Body of pancreas (tissue), 4 donors: ENCODE data around the gene ANTXR2. TPM values are rescaled to one million over a fixed set of nuclear protein-coding genes. Genes with fewer than 3 reads are reported as not detected.

Source experiments
- ATAC-seq: fragments of 150-250 bp; one replicate; pipeline ENCODE4 v1.9.1; 2016
- DNase-seq, 4 donors: peaks; one replicate each; pipeline ENCODE4 v3.0.0-alpha.2; 2019
- H3K27ac ChIP-seq, 4 donors: fragments of 200-600 bp; sonication (generic); 1 replicate in 3 of 4; 2 replicates in 1 of 4; pipeline versions ENCODE4 v1.5.1 to v1.6.1; 2016 to 2019; ENCODE audit warnings: mild to moderate bottlenecking in 1 of 4, mixed read lengths in 1 of 4, moderate library complexity in 1 of 4
- H3K27me3 ChIP-seq, 2 donors: fragments of 200-600 bp; sonication (generic); one replicate each; pipeline ENCODE4 v1.6.0; 2016; ENCODE audit warnings: mild to moderate bottlenecking in 1 of 2
- H3K36me3 ChIP-seq, 2 donors: fragments of 200-600 bp; sonication (generic); replicated peaks in 1 of 2; 2 replicates each; pipeline ENCODE4 v1.5.1; 2016; ENCODE audit warnings: low read depth in 2 of 2; ENCODE audit not compliant: insufficient read depth in 1 of 2
- H3K4me1 ChIP-seq: fragments of 200-600 bp; sonication (generic); one replicate; pipeline ENCODE4 v1.6.0; 2016
- H3K4me3 ChIP-seq, 2 donors: fragments of 200-600 bp; sonication (generic); 1 replicate in 1 of 2; 2 replicates in 1 of 2; pipeline ENCODE4 v1.5.1; 2016 to 2019
- H3K9me3 ChIP-seq, 3 donors: fragments of 200-600 bp; sonication (generic); 1 replicate in 2 of 3; 2 replicates in 1 of 3; pipeline ENCODE4 v1.5.1; 2016
- CTCF ChIP-seq, 7 experiments: fragments of 450-650 bp in 4 of 7; fragments of 200-600 bp in 3 of 7; sonication (generic) in 3 of 7; IDR thresholded peaks; one replicate each; pipeline ENCODE4 v1.5.1; 2016 to 2019; ENCODE audit warnings: antibody characterized with exemption in 7 of 7
- POLR2A ChIP-seq, 3 donors: fragments of 450-650 bp; IDR thresholded peaks; one replicate each; pipeline ENCODE4 v1.6.1; 2016; ENCODE audit warnings: antibody characterized with exemption in 3 of 3, mild to moderate bottlenecking in 2 of 3
- WGBS, 2 donors: methylation state at CpG; one replicate each; pipeline ENCODE4 v1.1.5; 2017; 5-methylcytosine and 5-hydroxymethylcytosine counted together
- intact Hi-C: fragments of 100-400 bp; cut with DNase I; formaldehyde crosslinking; loops from one replicate; pipeline ENCODE4 v1.15.1; 2023
- total RNA-seq, 2 donors: library from RNA; depleted of rRNA; stranded (reverse); fragments of >200 nt; gene quantifications; one replicate each; pipeline ENCODE4 v1.1.0, GENCODE V29; 2016

ANTXR2 gene
- total RNA-seq, 2 donors from 2014 or later: 16.9 to 34.6 TPM

GRCh38 chr4:80093563-80093962 lies 20.5 kb upstream of the ANTXR2 start:
- DNase-seq (no peak), ATAC-seq (no peak)
- WGBS, 2 donors: 64 to 72% methylated on average over 3 of the region's 3 CpGs
- no peaks in the 10 kb centered on the region for H3K27me3 ChIP-seq
- H3K9me3 ChIP-seq: no peaks in the 10 kb centered on the region
- intact Hi-C loops: no loop called here
- H3K27ac ChIP-seq: no peak overlapping the region
- no peak overlapping the region for H3K4me3 ChIP-seq
- no peaks in the 10 kb centered on the region for H3K4me1 ChIP-seq
- H3K36me3 ChIP-seq: no peaks in the 10 kb centered on the region
- no peak for TF ChIP-seq CTCF (IDR thresholded peaks at IDR 0.05)

- intact Hi-C loops: no loop called here
- 44 to 50% methylated on average over 1 of the region's 1 CpG for WGBS, 2 donors
- H3K9me3 ChIP-seq: no peaks in the 10 kb centered on the region
Observed at GRCh38 chr4:80092847-80093246, 19.8 kb upstream of the ANTXR2 start.

GRCh38 chr4:80092088-80092487 lies 19.1 kb upstream of the ANTXR2 start:
- intact Hi-C loops: no loop called here

More at GRCh38 chr4:80092847-80093246, 19.8 kb upstream of the ANTXR2 start:
- Histone ChIP-seq H3K27me3 (no peaks in the 10 kb centered on the region), H3K4me1 (no peaks in the 10 kb centered on the region), H3K4me3 (no peak overlapping the region), H3K36me3 (no peaks in the 10 kb centered on the region), H3K27ac (no peak overlapping the region)
- TF ChIP-seq CTCF (IDR thresholded peaks at IDR 0.05) (no peak), POLR2A (IDR thresholded peaks at IDR 0.05) (no peak)
- no peak for ATAC-seq
- no peak for DNase-seq

GRCh38 chr4:80091688-80092087 lies 18.7 kb upstream of the ANTXR2 start:
- intact Hi-C loops: no loop called here
- WGBS, 2 donors: 75 to 81% methylated on average over 2 of the region's 2 CpGs
- H3K36me3 ChIP-seq: no peaks in the 10 kb centered on the region
- no peaks in the 10 kb centered on the region for H3K9me3 ChIP-seq
- H3K4me3 ChIP-seq: no peak overlapping the region
- DNase-seq (no peak), ATAC-seq (no peak)
- H3K27me3 ChIP-seq: no peaks in the 10 kb centered on the region
- TF ChIP-seq CTCF (IDR thresholded peaks at IDR 0.05) (no peak), POLR2A (IDR thresholded peaks at IDR 0.05) (no peak)
- H3K4me1 ChIP-seq: no peaks in the 10 kb centered on the region
- H3K27ac ChIP-seq: no peak overlapping the region

More at GRCh38 chr4:80092088-80092487, 19.1 kb upstream of the ANTXR2 start:
- Histone ChIP-seq H3K9me3 (no peaks in the 10 kb centered on the region), H3K27me3 (no peaks in the 10 kb centered on the region), H3K4me1 (no peaks in the 10 kb centered on the region), H3K36me3 (no peaks in the 10 kb centered on the region), H3K27ac (no peak overlapping the region), H3K4me3 (no peak overlapping the region)
- TF ChIP-seq POLR2A (IDR thresholded peaks at IDR 0.05) (no peak), CTCF (IDR thresholded peaks at IDR 0.05) (no peak)
- ATAC-seq (no peak), DNase-seq (no peak)
- WGBS, 2 donors: 52 to 67% methylated on average over 2 of the region's 2 CpGs

- no peaks in the 10 kb centered on the region for H3K9me3 ChIP-seq
- DNase-seq (no peak), ATAC-seq (no peak)
- intact Hi-C loops: no loop called here
- H3K36me3 ChIP-seq: no peaks in the 10 kb centered on the region
- no peak overlapping the region for H3K4me3 ChIP-seq
- H3K27me3 ChIP-seq: no peaks in the 10 kb centered on the region
- 68 to 71% methylated on average over 3 of the region's 3 CpGs for WGBS, 2 donors
- no peak overlapping the region for H3K27ac ChIP-seq
- no peaks in the 10 kb centered on the region for H3K4me1 ChIP-seq
- no peak for TF ChIP-seq POLR2A (IDR thresholded peaks at IDR 0.05)
- no peak for TF ChIP-seq CTCF (IDR thresholded peaks at IDR 0.05)
Observed at GRCh38 chr4:80091184-80091583, 18.2 kb upstream of the ANTXR2 start.
